ENCODE data around the gene MKLN1.
"Not testable (repeated sequence)": the region's sequence is repeated elsewhere in the genome, so short reads cannot be mapped to it uniquely, and the experiment has no call there.

Gene MKLN1

DNA sequence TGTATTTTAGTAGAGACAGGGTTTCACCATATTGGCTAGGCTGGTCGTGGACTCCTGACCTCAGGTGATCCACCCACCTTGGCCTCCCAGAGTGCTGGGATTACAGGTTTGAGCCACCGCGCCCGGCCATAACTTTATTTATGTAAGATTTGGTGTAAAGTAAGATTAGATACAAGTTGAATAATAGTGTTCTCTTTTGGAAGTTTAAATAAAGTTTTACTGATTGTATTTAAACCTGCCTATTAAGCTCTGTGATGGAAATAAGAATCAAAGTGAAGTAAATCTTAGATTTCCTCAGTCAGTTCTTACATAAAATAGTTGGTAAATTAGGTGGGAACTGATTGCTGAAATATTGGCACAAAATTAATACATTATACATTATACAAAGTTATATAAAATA is 86.0 kb downstream of the MKLN1 start:
- H3K4me1 ChIP-seq (ENCODE audit: insufficient read depth, low read length, severe bottlenecking) = no peaks in the 10 kb centered on the region
- H2AFZ ChIP-seq (ENCODE audit: low read length) = no peak overlapping the region
- no peaks in the 10 kb centered on the region for H3K9me3 ChIP-seq (ENCODE audit: low read length)
- H3K27me3 ChIP-seq (ENCODE audit: insufficient read depth, low read length) = no peaks in the 10 kb centered on the region
- no peak overlapping the region for H3K9ac ChIP-seq (ENCODE audit: low read length)
- H3K79me2 ChIP-seq (ENCODE audit: insufficient read depth, low read length) = 0 out of 2 replicates have a peak, but pooled peaks cover 6% of the 10 kb centered on the region
- H3K4me2 ChIP-seq (ENCODE audit: low read length) = no peak overlapping the region
- no peak overlapping the region for H3K27ac ChIP-seq (ENCODE audit: low read depth, low read length, poor library complexity, severe bottlenecking)
- H3K9me2 ChIP-seq (ENCODE audit: low read depth, low read length) = 0 out of 2 replicates have a peak, but pooled peaks cover 3% of the 10 kb centered on the region
- peaks cover 63% of the 10 kb centered on the region for H3K36me3 ChIP-seq (ENCODE audit: insufficient read depth, low read length)
- no peak for TF ChIP-seq EZH2 (IDR thresholded peaks at IDR 0.05; ENCODE audit: borderline replicate concordance, low read length)
- H3K4me3 ChIP-seq (ENCODE audit: low read depth, low read length, poor library complexity, severe bottlenecking) = no peak overlapping the region
- no peaks in the 10 kb centered on the region for H3F3A ChIP-seq (ENCODE audit: insufficient read depth, low read length)
- H4K20me1 ChIP-seq (ENCODE audit: insufficient read depth, low read length) = no peaks in the 10 kb centered on the region

DNA sequence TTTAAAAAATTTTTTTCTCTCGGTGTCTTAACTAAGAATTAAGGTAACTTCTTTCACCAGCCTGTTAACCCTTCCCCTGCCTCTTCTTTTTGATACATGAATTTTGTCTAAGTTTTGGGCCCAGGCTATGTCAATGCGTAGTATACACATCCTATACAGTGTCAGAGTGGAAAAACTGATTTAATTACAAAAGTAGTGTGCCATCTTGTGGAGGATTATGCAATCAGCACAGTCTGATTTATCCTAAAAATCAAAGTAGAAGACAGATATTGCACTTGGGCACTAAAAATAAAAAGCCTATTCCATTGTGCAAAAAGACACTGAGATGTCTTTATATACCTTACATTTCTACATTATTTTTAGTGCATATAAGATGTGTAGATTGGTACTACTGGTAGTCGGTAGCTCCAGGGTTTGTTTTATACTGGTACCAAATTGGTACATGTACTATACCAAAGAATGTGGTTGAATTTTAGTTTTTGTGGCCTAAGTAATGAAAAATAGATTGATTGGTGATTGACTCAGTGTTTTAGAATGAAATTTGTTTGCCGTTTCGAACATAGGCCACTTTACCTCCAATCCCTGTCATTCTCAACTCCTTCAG is 96.6 kb downstream of the MKLN1 start:
- Histone ChIP-seq H2AFZ (ENCODE audit: low read length) (no peak overlapping the region), H3K27ac (ENCODE audit: low read depth, low read length, poor library complexity, severe bottlenecking) (no peak overlapping the region), H3K9me3 (ENCODE audit: low read length) (no peaks in the 10 kb centered on the region), H3K9ac (ENCODE audit: low read length) (no peak overlapping the region), H4K20me1 (ENCODE audit: insufficient read depth, low read length) (no peaks in the 10 kb centered on the region), H3K4me3 (ENCODE audit: low read depth, low read length, poor library complexity, severe bottlenecking) (no peak overlapping the region), H3K36me3 (ENCODE audit: insufficient read depth, low read length) (peaks cover 27% of the 10 kb centered on the region; the same call in 1 of the 2 replicates), H3F3A (ENCODE audit: insufficient read depth, low read length) (no peaks in the 10 kb centered on the region), H3K27me3 (ENCODE audit: insufficient read depth, low read length) (no peaks in the 10 kb centered on the region), H3K4me1 (ENCODE audit: insufficient read depth, low read length, severe bottlenecking) (peaks cover 5% of the 10 kb centered on the region), H3K4me2 (ENCODE audit: low read length) (no peak overlapping the region), H3K79me2 (ENCODE audit: insufficient read depth, low read length) (no peaks in the 10 kb centered on the region), H3K9me2 (ENCODE audit: low read depth, low read length) (no peaks in the 10 kb centered on the region)
- no peak for TF ChIP-seq EZH2 (IDR thresholded peaks at IDR 0.05; ENCODE audit: borderline replicate concordance, low read length)
- TF ChIP-seq, protein P1, sequence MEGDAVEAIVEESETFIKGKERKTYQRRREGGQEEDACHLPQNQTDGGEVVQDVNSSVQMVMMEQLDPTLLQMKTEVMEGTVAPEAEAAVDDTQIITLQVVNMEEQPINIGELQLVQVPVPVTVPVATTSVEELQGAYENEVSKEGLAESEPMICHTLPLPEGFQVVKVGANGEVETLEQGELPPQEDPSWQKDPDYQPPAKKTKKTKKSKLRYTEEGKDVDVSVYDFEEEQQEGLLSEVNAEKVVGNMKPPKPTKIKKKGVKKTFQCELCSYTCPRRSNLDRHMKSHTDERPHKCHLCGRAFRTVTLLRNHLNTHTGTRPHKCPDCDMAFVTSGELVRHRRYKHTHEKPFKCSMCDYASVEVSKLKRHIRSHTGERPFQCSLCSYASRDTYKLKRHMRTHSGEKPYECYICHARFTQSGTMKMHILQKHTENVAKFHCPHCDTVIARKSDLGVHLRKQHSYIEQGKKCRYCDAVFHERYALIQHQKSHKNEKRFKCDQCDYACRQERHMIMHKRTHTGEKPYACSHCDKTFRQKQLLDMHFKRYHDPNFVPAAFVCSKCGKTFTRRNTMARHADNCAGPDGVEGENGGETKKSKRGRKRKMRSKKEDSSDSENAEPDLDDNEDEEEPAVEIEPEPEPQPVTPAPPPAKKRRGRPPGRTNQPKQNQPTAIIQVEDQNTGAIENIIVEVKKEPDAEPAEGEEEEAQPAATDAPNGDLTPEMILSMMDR (IDR thresholded peaks at IDR 0.05; ENCODE audit: low read length) = peak; percentile 91

DNA sequence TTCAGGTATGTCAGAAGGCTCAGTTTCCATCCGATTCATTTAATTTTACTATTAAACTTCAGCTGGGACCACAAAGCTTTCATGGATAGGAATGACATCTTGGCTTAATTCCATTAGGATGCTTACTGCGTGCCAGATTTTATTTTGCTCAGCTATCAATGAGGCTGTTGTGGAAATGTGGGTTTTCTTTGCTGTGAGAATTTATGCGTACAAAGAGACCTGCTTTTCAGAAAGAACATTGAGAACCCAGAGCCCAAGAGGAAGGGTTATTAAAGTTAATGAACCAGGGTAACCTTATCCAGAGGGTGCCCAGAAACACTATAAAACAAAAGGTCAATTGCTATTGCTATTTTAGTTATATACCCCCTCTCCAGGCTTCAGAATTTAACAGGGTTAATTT is 98.3 kb downstream of the MKLN1 start:
- no peak overlapping the region for H3K4me2 ChIP-seq (ENCODE audit: low read length)
- H3K79me2 ChIP-seq (ENCODE audit: insufficient read depth, low read length) = no peaks in the 10 kb centered on the region
- no peak overlapping the region for H2AFZ ChIP-seq (ENCODE audit: low read length)
- no peak overlapping the region for H3K27ac ChIP-seq (ENCODE audit: low read depth, low read length, poor library complexity, severe bottlenecking)
- H3K9me2 ChIP-seq (ENCODE audit: low read depth, low read length) = no peaks in the 10 kb centered on the region
- peaks cover 5% of the 10 kb centered on the region for H3K4me1 ChIP-seq (ENCODE audit: insufficient read depth, low read length, severe bottlenecking)
- H3K9ac ChIP-seq (ENCODE audit: low read length) = no peak overlapping the region
- no peaks in the 10 kb centered on the region for H3F3A ChIP-seq (ENCODE audit: insufficient read depth, low read length)
- no peak for TF ChIP-seq EZH2 (IDR thresholded peaks at IDR 0.05; ENCODE audit: borderline replicate concordance, low read length)
- TF ChIP-seq, protein P1 (IDR thresholded peaks at IDR 0.05; ENCODE audit: low read length) = no peak
- H3K36me3 ChIP-seq (ENCODE audit: insufficient read depth, low read length) = peaks cover 38% of the 10 kb centered on the region
- no peak overlapping the region for H3K4me3 ChIP-seq (ENCODE audit: low read depth, low read length, poor library complexity, severe bottlenecking)
- no peaks in the 10 kb centered on the region for H3K9me3 ChIP-seq (ENCODE audit: low read length)
- H4K20me1 ChIP-seq (ENCODE audit: insufficient read depth, low read length) = no peaks in the 10 kb centered on the region
- H3K27me3 ChIP-seq (ENCODE audit: insufficient read depth, low read length) = no peaks in the 10 kb centered on the region

DNA sequence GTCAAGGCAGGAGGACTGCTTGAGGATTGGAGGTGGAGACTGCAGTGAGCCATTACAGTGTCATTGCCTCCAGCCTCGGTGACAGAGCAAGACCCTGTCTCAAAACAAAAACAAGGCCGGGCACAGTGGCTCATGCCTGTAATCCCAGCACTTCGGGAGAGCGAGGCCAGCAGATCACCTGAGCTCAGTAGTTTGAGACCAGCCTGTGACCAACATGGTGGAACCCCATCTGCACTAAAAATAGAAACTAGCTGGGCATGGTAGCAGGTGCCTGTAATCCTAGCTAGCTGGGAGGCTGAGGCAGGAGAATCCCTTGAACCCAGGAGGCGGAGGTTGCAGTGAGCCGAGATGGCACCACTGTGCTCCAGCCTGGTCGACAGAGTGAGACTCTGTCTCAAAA is 103.2 kb downstream of the MKLN1 start:
- H3K36me3 ChIP-seq (ENCODE audit: insufficient read depth, low read length) = peaks cover 73% of the 10 kb centered on the region
- H3K27me3 ChIP-seq (ENCODE audit: insufficient read depth, low read length); H2AFZ ChIP-seq (ENCODE audit: low read length); H3F3A ChIP-seq (ENCODE audit: insufficient read depth, low read length); H3K9me2 ChIP-seq (ENCODE audit: low read depth, low read length); H3K79me2 ChIP-seq (ENCODE audit: insufficient read depth, low read length); H3K4me3 ChIP-seq (ENCODE audit: low read depth, low read length, poor library complexity, severe bottlenecking); H3K4me1 ChIP-seq (ENCODE audit: insufficient read depth, low read length, severe bottlenecking); H3K27ac ChIP-seq (ENCODE audit: low read depth, low read length, poor library complexity, severe bottlenecking); H3K9me3 ChIP-seq (ENCODE audit: low read length); H3K4me2 ChIP-seq (ENCODE audit: low read length); H3K9ac ChIP-seq (ENCODE audit: low read length); H4K20me1 ChIP-seq (ENCODE audit: insufficient read depth, low read length): not testable (repeated sequence)

Data from OCI-LY1 (cell line).